GM19438 (cell line): Measurements from ENCODE around the gene IAH1.
"Not testable (repeated sequence)": the region's sequence is repeated elsewhere in the genome, so short reads cannot be mapped to it uniquely, and the experiment has no call there.

Source experiments
- ATAC-seq: cut with Tn5 transposase; IDR thresholded peaks from one replicate; pipeline ENCODE4 v1.9.1; 2021; ENCODE audit warnings: low read depth; ENCODE audit not compliant: unreplicated experiment

Gene IAH1

GRCh38 chr2:9472511-9472910, 1.8 kb upstream of the IAH1 start:
- no peak for ATAC-seq

- no peak for ATAC-seq
Measured at GRCh38 chr2:9473308-9473984, 905 bp upstream of the IAH1 start.

- ATAC-seq = peak; percentile 29
Measured at GRCh38 chr2:9473985-9474360, 378 bp upstream of the IAH1 start.

- no peak for ATAC-seq
Measured at GRCh38 chr2:9477914-9478313, 3.6 kb downstream of the IAH1 start.

GRCh38 chr2:9478526-9478925, 4.2 kb downstream of the IAH1 start:
- ATAC-seq = no peak

- ATAC-seq = no peak
Measured at GRCh38 chr2:9480157-9480556, 5.8 kb downstream of the IAH1 start.

GRCh38 chr2:9483107-9483506, 8.8 kb downstream of the IAH1 start:
- no peak for ATAC-seq

GRCh38 chr2:9484533-9484932, 10.2 kb downstream of the IAH1 start:
- ATAC-seq = no peak

- ATAC-seq = no peak
Measured at GRCh38 chr2:9488583-9489547, 14.5 kb downstream of the IAH1 start.

GRCh38 chr2:9490789-9491188, 16.4 kb downstream of the IAH1 start:
- no peak for ATAC-seq

GRCh38 chr2:9492927-9493326, 18.6 kb downstream of the IAH1 start:
- ATAC-seq = no peak

GRCh38 chr2:9493478-9493877, 19.1 kb downstream of the IAH1 start:
- ATAC-seq = no peak

- no peak for ATAC-seq
Measured at GRCh38 chr2:9494081-9494480, 19.7 kb downstream of the IAH1 start.

- ATAC-seq = no peak
Measured at GRCh38 chr2:9497017-9497416, 22.7 kb downstream of the IAH1 start.

- no peak for ATAC-seq
Measured at GRCh38 chr2:9498210-9498609, 23.9 kb downstream of the IAH1 start.

- no peak for ATAC-seq
Measured at GRCh38 chr2:9508931-9509330, 34.6 kb downstream of the IAH1 start.

GRCh38 chr2:9513946-9514345, 39.6 kb downstream of the IAH1 start:
- ATAC-seq = not testable (repeated sequence)

- no peak for ATAC-seq
Measured at GRCh38 chr2:9517118-9517782, 42.9 kb downstream of the IAH1 start.

- no peak for ATAC-seq
Measured at GRCh38 chr2:9518163-9518562, 43.8 kb downstream of the IAH1 start.

GRCh38 chr2:9518780-9519179, 44.4 kb downstream of the IAH1 start:
- ATAC-seq = no peak

- ATAC-seq = no peak
Measured at GRCh38 chr2:9519250-9519649, 44.9 kb downstream of the IAH1 start.
